ENCODE data around the gene PUS1.

DNA sequence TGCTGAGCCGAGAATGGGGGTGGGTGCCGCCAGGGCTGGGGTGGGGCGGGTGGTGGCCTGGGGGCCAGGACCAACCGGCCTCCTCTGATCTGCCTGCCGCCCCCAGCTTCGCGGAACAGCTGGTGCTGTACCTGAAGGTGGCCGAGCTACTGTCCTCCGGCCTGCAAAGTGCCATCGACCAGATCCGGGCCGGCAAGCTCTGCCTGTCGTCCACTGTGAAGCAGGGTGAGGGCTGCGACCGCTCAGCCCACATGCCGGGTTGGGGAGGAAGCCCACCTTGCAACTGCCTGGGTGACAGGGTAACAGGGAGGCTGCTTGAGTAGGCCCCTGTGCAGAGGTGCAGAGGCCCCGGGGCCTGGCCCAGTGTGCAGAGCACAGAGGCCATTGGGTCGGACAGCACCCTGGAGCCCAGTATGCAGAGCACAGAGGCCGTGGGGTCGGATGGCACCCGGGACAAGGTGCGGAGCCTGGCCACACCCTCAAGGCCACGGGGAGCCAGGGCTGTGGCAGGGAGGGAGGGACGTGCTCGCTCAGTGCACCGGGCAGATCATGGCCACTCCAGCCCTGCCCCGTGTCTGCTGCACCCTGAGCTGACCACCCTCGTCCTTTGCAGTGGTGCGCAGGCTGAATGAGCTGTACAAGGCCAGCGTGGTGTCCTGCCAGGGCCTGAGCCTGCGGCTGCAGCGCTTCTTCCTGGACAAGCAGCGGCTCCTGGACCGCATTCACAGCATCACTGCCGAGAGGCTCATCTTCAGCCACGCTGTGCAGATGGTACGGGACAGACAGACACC is 9.5 kb upstream of the PUS1 start:
- TF ChIP-seq, protein P1, sequence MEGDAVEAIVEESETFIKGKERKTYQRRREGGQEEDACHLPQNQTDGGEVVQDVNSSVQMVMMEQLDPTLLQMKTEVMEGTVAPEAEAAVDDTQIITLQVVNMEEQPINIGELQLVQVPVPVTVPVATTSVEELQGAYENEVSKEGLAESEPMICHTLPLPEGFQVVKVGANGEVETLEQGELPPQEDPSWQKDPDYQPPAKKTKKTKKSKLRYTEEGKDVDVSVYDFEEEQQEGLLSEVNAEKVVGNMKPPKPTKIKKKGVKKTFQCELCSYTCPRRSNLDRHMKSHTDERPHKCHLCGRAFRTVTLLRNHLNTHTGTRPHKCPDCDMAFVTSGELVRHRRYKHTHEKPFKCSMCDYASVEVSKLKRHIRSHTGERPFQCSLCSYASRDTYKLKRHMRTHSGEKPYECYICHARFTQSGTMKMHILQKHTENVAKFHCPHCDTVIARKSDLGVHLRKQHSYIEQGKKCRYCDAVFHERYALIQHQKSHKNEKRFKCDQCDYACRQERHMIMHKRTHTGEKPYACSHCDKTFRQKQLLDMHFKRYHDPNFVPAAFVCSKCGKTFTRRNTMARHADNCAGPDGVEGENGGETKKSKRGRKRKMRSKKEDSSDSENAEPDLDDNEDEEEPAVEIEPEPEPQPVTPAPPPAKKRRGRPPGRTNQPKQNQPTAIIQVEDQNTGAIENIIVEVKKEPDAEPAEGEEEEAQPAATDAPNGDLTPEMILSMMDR (conservative IDR thresholded peaks at IDR 0.05): no peak
- no peak for TF ChIP-seq ZFX (IDR thresholded peaks at IDR 0.05)

Measured in C4-2B (cell line).